Fibroblast of lung (primary cell): Measurements from ENCODE around the gene GJC2. TPM values are rescaled to one million over a fixed set of nuclear protein-coding genes. Genes with fewer than 3 reads are reported as not detected.
"Not testable (repeated sequence)": the region's sequence is repeated elsewhere in the genome, so short reads cannot be mapped to it uniquely, and the experiment has no call there.

Source experiments
- DNase-seq, 2 donors: peaks; one replicate each; pipeline versions ENCODE4 v3.0.0 to v3.0.0-alpha.2; 2010; ENCODE audit warnings: low read depth in 2 of 2
- H2AFZ ChIP-seq: 2 replicates; pipeline ENCODE4 v1.5.1; 2012; ENCODE audit warnings: low read length, control low read depth, inconsistent platforms
- H3K27ac ChIP-seq: 2 replicates; pipeline ENCODE4 v1.5.1; 2011; ENCODE audit warnings: low read length, control low read depth; ENCODE audit not compliant: insufficient read depth
- H3K27me3 ChIP-seq: 2 replicates; pipeline ENCODE4 v1.5.1; 2011; ENCODE audit warnings: mild to moderate bottlenecking, low read length; ENCODE audit not compliant: control insufficient read depth, insufficient read depth
- H3K36me3 ChIP-seq: 2 replicates; pipeline ENCODE4 v1.5.1; 2011; ENCODE audit warnings: low read length; ENCODE audit not compliant: control insufficient read depth, insufficient read depth
- H3K4me1 ChIP-seq: 2 replicates; pipeline ENCODE4 v1.5.1; 2011; ENCODE audit warnings: low read length; ENCODE audit not compliant: control insufficient read depth, insufficient read depth; ENCODE audit errors: extremely low read depth
- H3K4me2 ChIP-seq: 2 replicates; pipeline ENCODE4 v1.5.1; 2011; ENCODE audit warnings: low read length, control low read depth; ENCODE audit not compliant: insufficient read depth; ENCODE audit errors: extremely low read depth
- H3K4me3 ChIP-seq, 4 experiments: fragments of 200-600 bp in 1 of 4; sonication (generic) in 1 of 4; replicated peaks in 1 of 4; 2 replicates each; pipeline ENCODE4 v1.5.1; 2011 to 2016; ENCODE audit warnings: low read length in 4 of 4, low read depth in 3 of 4, mild to moderate bottlenecking in 3 of 4, control low read depth in 2 of 4, inconsistent platforms in 1 of 4, mixed read lengths in 1 of 4; ENCODE audit not compliant: insufficient read depth in 1 of 4; ENCODE audit errors: control extremely low read depth in 1 of 4
- H3K79me2 ChIP-seq: 2 replicates; pipeline ENCODE4 v1.5.1; 2012; ENCODE audit warnings: mild to moderate bottlenecking, low read length, inconsistent platforms; ENCODE audit not compliant: control insufficient read depth, insufficient read depth
- H3K9ac ChIP-seq: 2 replicates; pipeline ENCODE4 v1.5.1; 2011; ENCODE audit warnings: mild to moderate bottlenecking, low read length, control low read depth; ENCODE audit not compliant: insufficient read depth
- H3K9me3 ChIP-seq: 2 replicates; pipeline ENCODE4 v1.5.1; 2012; ENCODE audit warnings: low read depth, low read length; ENCODE audit not compliant: control insufficient read depth, insufficient read depth
- H4K20me1 ChIP-seq: 2 replicates; pipeline ENCODE4 v1.5.1; 2011; ENCODE audit warnings: low read length; ENCODE audit not compliant: control insufficient read depth, insufficient read depth; ENCODE audit errors: extremely low read depth
- CTCF ChIP-seq, 2 donors: IDR thresholded peaks in 1 of 2; conservative IDR thresholded peaks in 1 of 2; 1 replicate in 1 of 2; 2 replicates in 1 of 2; pipeline ENCODE4 v1.5.1; 2011 to 2012; ENCODE audit warnings: low read length in 2 of 2, control low read depth in 1 of 2, inconsistent platforms in 1 of 2, low read depth in 1 of 2, mild to moderate bottlenecking in 1 of 2
- EZH2 ChIP-seq: IDR thresholded peaks from 2 replicates; pipeline ENCODE4 v1.5.1; 2012; ENCODE audit warnings: low read length, control low read depth, mild to moderate bottlenecking; ENCODE audit errors: missing control alignments
- polyA plus RNA-seq, 2 donors: library from polyadenylated mRNA; depleted of rRNA in 1 of 2; stranded (reverse) in 1 of 2; unstranded in 1 of 2; fragments of >200 nt; gene quantifications; 2 replicates each; pipeline ENCODE4 v1.2.1, GENCODE V29; 2011 to 2012; ENCODE audit warnings: missing spikeins in 1 of 2
- total RNA-seq: library from RNA; depleted of rRNA; stranded (reverse); fragments of >200 nt; gene quantifications from 2 replicates; pipeline ENCODE4 v1.2.1, GENCODE V29; 2014

The GJC2 gene
- total and polyA plus RNA-seq, 2 donors (not counting 1 experiment from before 2014, with no cell fraction given), result 1.4 to 13.4 TPM

GRCh38 chr1:228182296-228183030 is 32.7 kb downstream of the GJC2 start:
- no peak for TF ChIP-seq EZH2
- no peak for TF ChIP-seq CTCF (conservative IDR thresholded peaks at IDR 0.05 in 1 of 2, IDR thresholded peaks at IDR 0.05 in 1 of 2; ENCODE audit: low read depth in 1 of 2, low read length in 2 of 2)
- no peak for DNase-seq
- Histone ChIP-seq H3K36me3 (no peaks in the 10 kb centered on the region), H3K79me2 (no peaks in the 10 kb centered on the region), H4K20me1 (no peaks in the 10 kb centered on the region), H3K27me3 (no peaks in the 10 kb centered on the region), H3K9ac (no peak overlapping the region), H3K27ac (no peak overlapping the region), H3K4me2 (no peak overlapping the region), H2AFZ (no peak overlapping the region), H3K4me1 (no peaks in the 10 kb centered on the region), H3K9me3 (no peaks in the 10 kb centered on the region), H3K4me3 (no peak overlapping the region)

DNA sequence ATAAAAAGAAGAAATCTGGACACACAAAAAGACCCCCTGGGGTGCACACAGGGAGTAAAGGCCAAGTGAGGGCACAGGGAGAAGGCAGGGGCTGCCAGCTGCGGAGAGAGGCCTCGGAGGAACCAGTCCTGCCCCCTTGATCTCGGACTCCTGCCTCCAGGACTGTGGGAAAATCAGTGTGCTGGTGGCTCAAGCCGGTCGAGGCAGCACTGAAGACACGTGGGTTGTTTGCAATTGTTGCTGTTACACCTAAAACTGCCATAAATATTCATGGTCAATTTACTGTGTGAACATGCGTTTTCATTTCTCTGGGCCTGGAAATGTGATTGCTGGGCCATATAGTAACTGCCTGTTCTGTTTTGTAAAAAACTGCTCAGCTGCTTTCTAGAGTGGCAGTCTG is 34.4 kb downstream of the GJC2 start:
- no peaks in the 10 kb centered on the region for H3K27me3 ChIP-seq
- H2AFZ ChIP-seq, result no peak overlapping the region

DNA sequence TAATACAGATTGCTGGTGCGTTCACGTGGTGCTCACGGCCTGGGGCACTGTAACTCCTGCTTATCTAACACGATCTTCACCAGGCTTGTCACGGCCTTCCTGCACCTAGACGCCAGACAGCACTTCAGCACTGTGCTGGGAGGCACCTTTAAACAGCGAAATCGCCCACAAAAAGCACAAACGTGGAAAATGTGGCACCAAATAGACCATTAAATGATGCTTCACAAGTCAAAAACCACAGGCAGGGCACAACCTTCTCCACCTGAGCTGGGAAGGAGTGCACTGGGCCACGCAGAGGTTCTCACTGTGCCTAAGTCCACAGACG is 35.9 kb downstream of the GJC2 start:
- no peaks in the 10 kb centered on the region for H3K4me1 ChIP-seq
- no peak overlapping the region for H3K4me3 ChIP-seq
- TF ChIP-seq EZH2 (no peak), CTCF (conservative IDR thresholded peaks at IDR 0.05 in 1 of 2, IDR thresholded peaks at IDR 0.05 in 1 of 2; ENCODE audit: low read depth in 1 of 2, low read length in 2 of 2) (no peak)
- no peaks in the 10 kb centered on the region for H3K36me3 ChIP-seq
- no peak overlapping the region for H3K4me2 ChIP-seq
- no peak for DNase-seq
- H2AFZ ChIP-seq, result no peak overlapping the region
- no peak overlapping the region for H3K27ac ChIP-seq
- no peaks in the 10 kb centered on the region for H3K79me2 ChIP-seq
- no peak overlapping the region for H3K9ac ChIP-seq
- H4K20me1 ChIP-seq, result no peaks in the 10 kb centered on the region
- H3K9me3 ChIP-seq, result no peaks in the 10 kb centered on the region
- no peaks in the 10 kb centered on the region for H3K27me3 ChIP-seq

More for the DNA sequence above, 34.4 kb downstream of the GJC2 start:
- no peak overlapping the region for H3K27ac ChIP-seq
- H3K79me2 ChIP-seq, result no peaks in the 10 kb centered on the region
- H3K4me2 ChIP-seq, result no peak overlapping the region
- H3K4me1 ChIP-seq, result no peaks in the 10 kb centered on the region
- H3K9ac ChIP-seq, result no peak overlapping the region
- H4K20me1 ChIP-seq, result no peaks in the 10 kb centered on the region
- H3K36me3 ChIP-seq, result no peaks in the 10 kb centered on the region
- no peaks in the 10 kb centered on the region for H3K9me3 ChIP-seq
- H3K4me3 ChIP-seq, result no peak overlapping the region
- no peak for TF ChIP-seq EZH2
- no peak for TF ChIP-seq CTCF (conservative IDR thresholded peaks at IDR 0.05 in 1 of 2, IDR thresholded peaks at IDR 0.05 in 1 of 2; ENCODE audit: low read depth in 1 of 2, low read length in 2 of 2)
- no peak for DNase-seq

DNA sequence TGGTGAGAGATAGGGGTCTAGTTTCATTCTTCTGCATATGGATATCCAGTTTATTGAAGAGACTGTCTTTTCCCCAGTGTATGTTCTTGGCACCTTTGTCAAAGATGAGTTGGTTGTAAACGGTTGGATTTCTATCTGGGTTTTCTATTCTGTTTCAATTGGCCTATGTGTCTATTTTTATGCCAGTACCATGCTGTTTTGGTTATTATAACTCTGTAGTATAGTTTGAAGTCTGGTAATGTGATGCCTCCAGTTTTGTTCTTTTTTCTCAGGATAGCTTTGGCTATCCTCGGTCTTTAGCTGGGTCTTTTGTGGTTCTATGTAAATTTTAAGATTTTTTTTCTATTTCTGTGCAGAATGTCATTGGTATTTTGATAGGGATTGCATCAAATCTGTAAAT is 38.5 kb downstream of the GJC2 start:
- not testable (repeated sequence) for H3K4me2 ChIP-seq, H2AFZ ChIP-seq, H3K9me3 ChIP-seq, H3K27me3 ChIP-seq, H3K4me1 ChIP-seq, H3K79me2 ChIP-seq, H3K27ac ChIP-seq, H3K36me3 ChIP-seq, DNase-seq, H4K20me1 ChIP-seq, H3K4me3 ChIP-seq, H3K9ac ChIP-seq
